IgD-negative memory B cell (primary cell): ENCODE measurements around the gene RAD54L2. TPM values are rescaled to one million over a fixed set of nuclear protein-coding genes. Genes with fewer than 3 reads are reported as not detected.
A peak's percentile ranks its signal among the peaks of the same experiment; 100 is the strongest.
"Not testable (repeated sequence)": the region's sequence is repeated elsewhere in the genome, so short reads cannot be mapped to it uniquely, and the experiment has no call there.

Experiments used
- H3K27ac Mint-ChIP-seq, 3 donors: one replicate each; pipeline ENCODE4 v1.8.0; 2020 to 2022; ENCODE audit warnings: mild to moderate bottlenecking in 3 of 3, mixed read lengths in 3 of 3, moderate library complexity in 1 of 3
- H3K27me3 Mint-ChIP-seq: one replicate; pipeline ENCODE4 v1.8.0; 2021; ENCODE audit warnings: mixed read lengths
- H3K36me3 Mint-ChIP-seq: one replicate; pipeline ENCODE4 v1.8.0; 2020; ENCODE audit warnings: mild to moderate bottlenecking, mixed read lengths
- H3K4me1 Mint-ChIP-seq, 3 donors: one replicate each; pipeline ENCODE4 v1.8.0; 2020 to 2022; ENCODE audit warnings: mixed read lengths in 3 of 3, mild to moderate bottlenecking in 1 of 3
- H3K4me3 Mint-ChIP-seq, 4 donors: one replicate each; pipeline ENCODE4 v1.8.0; 2020 to 2022; ENCODE audit warnings: mild to moderate bottlenecking in 4 of 4, mixed read lengths in 4 of 4, moderate library complexity in 3 of 4
- H3K9me3 Mint-ChIP-seq, 3 donors: one replicate each; pipeline ENCODE4 v1.8.0; 2020 to 2021; ENCODE audit warnings: mixed read lengths in 3 of 3, mild to moderate bottlenecking in 1 of 3
- polyA plus RNA-seq: library from polyadenylated mRNA; unstranded; fragments of 300-500 nt; fragmentation: Illumina TruSeq; gene quantifications from one replicate; pipeline ENCODE4 v1.2.3, GENCODE V29; 2021

The RAD54L2 gene
- polyA plus RNA-seq, 1 donor from 2014 or later: 15.0 TPM

DNA sequence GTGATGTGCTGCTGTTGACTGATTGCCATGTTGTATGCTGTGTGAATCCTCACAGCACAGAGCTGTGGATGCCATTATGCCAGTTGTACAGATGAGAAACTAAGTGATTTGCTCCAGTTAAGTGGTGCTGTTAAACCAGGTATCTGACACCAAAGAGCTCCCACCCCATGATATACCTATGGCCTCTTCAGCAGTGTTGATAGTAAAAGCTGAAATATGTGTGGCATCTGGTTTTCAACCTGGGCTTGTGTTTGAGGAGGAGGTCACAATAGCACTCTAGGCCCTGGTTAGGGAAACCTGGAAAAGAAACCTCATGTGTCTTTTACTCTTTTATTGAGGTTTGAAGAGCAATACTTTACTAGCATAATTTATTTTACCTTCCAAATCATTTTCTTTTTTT lies 21.4 kb downstream of the RAD54L2 start:
- H3K4me3 Mint-ChIP-seq: no peak overlapping the region
- peaks cover 7% of the 10 kb centered on the region for H3K36me3 Mint-ChIP-seq
- H3K27ac Mint-ChIP-seq: no peak overlapping the region
- H3K4me1 Mint-ChIP-seq: peaks cover 4 to 13% (median 8%) of the 10 kb centered on the region in 3 donors
- H3K9me3 Mint-ChIP-seq: no peaks in the 10 kb centered on the region
- H3K27me3 Mint-ChIP-seq: no peaks in the 10 kb centered on the region

DNA sequence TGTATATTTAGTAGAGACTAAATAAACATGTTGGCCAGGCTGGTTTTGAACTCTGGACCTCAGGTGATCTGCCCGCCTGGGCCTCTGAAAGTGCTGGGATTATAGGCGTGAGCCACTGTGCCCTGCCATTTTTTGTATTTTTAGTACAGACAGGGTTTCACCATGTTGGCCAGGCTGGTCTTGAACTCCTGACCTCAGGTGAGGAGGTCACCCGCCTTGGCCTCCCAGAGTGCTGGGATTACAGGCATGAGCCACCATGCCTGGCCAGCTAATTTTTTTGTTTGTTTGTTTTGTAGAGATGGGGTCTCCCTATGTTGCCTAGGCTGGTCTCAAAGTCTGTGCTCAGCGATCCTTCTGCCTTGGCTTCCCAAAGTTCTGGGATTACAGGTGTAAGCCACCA lies 23.9 kb downstream of the RAD54L2 start:
- H3K4me1 Mint-ChIP-seq: peaks cover 11 to 23% (median 16%) of the 10 kb centered on the region in 3 donors
- H3K36me3 Mint-ChIP-seq, H3K9me3 Mint-ChIP-seq, H3K27ac Mint-ChIP-seq, H3K27me3 Mint-ChIP-seq, H3K4me3 Mint-ChIP-seq: not testable (repeated sequence)

DNA sequence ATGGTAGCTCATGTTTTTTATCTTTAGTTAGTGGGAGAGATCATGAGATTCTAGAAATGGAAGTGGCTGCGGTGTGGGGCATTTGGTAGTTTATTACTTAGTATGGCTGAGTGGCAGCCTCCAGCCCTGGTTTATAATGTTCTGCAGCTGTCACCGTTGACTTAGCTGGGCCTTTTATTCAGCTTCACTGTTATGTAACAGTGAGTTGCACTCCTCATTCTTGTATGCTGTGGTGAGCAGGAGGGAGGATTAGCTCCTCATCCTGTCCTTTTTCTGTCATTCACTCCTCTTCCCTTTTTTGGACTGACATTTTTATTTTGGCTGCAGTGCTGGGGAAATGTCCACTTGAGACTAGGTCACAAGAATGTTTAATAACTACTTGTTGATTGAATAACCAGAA lies 29.5 kb downstream of the RAD54L2 start:
- Mint-ChIP-seq H3K27me3 (no peaks in the 10 kb centered on the region), H3K36me3 (peaks cover 6% of the 10 kb centered on the region), H3K9me3 (no peaks in the 10 kb centered on the region), H3K27ac (no peak overlapping the region), H3K4me1 (peaks cover 6 to 21% (median 18%) of the 10 kb centered on the region in 3 donors), H3K4me3 (no peak overlapping the region)

DNA sequence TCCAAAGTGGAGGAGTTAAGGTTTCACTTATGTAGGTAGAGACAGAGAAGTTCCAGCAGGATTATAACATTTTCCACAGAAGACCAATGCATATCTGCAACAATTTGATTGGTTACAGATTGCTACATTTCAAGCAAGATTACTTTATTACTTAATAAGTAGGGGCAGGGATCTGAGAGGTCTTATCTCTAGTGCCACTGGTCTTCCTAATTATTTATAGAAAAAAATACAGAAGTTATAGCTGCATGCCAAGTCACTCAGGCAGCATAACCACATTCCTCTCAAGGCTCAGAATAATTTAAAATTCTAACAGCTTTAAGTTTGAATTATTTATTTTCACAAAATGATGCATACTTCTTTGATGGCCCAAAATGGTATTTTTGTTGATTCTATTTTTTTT lies 30.5 kb downstream of the RAD54L2 start:
- H3K36me3 Mint-ChIP-seq: peaks cover 6% of the 10 kb centered on the region
- H3K27me3 Mint-ChIP-seq: no peaks in the 10 kb centered on the region
- no peak overlapping the region for H3K27ac Mint-ChIP-seq
- H3K9me3 Mint-ChIP-seq: no peaks in the 10 kb centered on the region
- H3K4me3 Mint-ChIP-seq: no peak overlapping the region
- peaks cover 6 to 17% (median 16%) of the 10 kb centered on the region in 3 donors for H3K4me1 Mint-ChIP-seq

DNA sequence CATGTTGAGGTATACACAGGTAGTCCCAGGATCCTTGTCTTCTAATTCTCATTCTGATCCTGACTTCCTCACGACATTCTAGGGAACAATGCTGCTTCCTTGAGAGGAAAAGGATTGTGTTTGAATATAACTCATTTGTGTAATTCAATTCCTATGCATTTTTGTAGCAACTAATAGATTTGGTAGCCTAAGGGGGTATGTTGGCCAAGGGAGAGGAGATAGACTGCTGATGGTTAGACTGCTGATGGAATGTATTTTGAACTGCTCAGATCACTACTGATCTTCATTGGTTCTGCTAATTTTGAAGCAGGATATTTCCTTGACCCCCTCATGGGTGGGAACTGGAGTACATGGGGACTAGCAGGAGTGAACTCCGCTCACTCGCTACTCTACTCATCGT lies 39.7 kb downstream of the RAD54L2 start:
- H3K36me3 Mint-ChIP-seq: peaks cover 7% of the 10 kb centered on the region
- H3K27ac Mint-ChIP-seq: peak overlapping the region in 1 of 3 donors; percentile 78
- H3K9me3 Mint-ChIP-seq: no peaks in the 10 kb centered on the region
- H3K4me1 Mint-ChIP-seq: peaks cover 4 to 12% (median 7%) of the 10 kb centered on the region in 3 donors
- H3K27me3 Mint-ChIP-seq: no peaks in the 10 kb centered on the region
- H3K4me3 Mint-ChIP-seq: no peak overlapping the region

DNA sequence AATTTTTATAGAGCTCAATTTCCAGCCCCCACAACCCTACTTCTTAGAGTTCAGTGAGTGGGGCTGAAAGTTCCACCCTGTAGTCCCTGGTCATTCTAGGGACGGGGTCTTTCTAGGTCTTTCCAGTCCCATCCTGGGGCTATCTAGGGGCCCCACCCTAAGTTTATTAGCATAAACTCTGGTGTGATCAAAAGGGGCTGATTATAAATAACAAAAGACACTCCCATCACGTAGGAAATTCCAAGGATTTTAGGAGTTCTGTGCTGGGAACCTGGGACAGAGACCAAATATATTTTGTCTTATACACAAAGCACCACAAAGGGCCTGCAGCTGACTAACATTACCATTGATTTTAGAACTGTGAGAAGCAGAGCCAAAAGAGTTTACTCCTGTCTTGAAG lies 41.9 kb downstream of the RAD54L2 start:
- Mint-ChIP-seq H3K4me3 (no peak overlapping the region), H3K4me1 (peaks cover 4 to 18% (median 10%) of the 10 kb centered on the region in 3 donors), H3K27ac (no peak overlapping the region), H3K36me3 (peaks cover 7% of the 10 kb centered on the region), H3K27me3 (no peaks in the 10 kb centered on the region), H3K9me3 (no peaks in the 10 kb centered on the region)

DNA sequence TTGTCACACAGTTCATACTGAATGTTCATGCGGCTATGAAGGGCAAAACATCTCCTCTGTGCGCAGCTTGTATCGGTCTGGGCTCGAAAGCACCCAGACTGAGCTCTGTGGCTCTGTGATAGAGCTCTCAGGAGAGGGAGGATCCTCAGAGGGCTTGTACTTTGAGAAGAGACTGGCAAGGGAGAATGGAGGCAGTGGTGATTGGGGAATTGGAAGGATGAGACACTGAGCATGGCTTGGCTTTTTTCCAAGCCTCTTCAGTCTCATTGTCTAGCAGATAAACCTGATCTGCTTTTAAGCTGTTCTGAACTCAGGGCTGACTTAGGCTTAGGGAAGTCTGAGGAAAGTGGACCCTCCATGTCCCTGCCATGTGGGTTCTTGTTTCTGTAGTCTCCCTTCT lies 43.0 kb downstream of the RAD54L2 start:
- no peak overlapping the region for H3K4me3 Mint-ChIP-seq
- H3K36me3 Mint-ChIP-seq: peaks cover 5% of the 10 kb centered on the region
- H3K9me3 Mint-ChIP-seq: no peaks in the 10 kb centered on the region
- peaks cover 4 to 18% (median 9%) of the 10 kb centered on the region in 3 donors for H3K4me1 Mint-ChIP-seq
- H3K27ac Mint-ChIP-seq: no peak overlapping the region
- H3K27me3 Mint-ChIP-seq: no peaks in the 10 kb centered on the region

DNA sequence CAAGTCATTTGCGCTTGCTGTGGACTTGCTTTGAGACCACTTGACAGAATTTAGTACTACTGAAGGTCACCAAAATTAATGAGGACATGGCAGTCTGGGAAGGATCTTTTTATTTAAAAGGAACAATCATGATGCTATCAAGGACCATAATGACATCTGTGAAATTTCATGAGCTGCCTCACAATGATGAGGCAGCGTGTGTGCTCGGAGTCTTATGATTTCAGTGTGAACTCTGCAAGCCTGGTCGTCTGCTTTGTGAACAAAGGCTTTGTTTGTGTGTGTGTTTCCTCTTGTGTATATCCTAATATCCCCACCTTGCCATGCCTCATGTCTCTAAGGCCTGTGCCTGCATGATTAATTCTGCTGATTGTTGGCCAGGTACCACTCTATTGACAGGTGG lies 46.7 kb downstream of the RAD54L2 start:
- Mint-ChIP-seq H3K27ac (no peak overlapping the region), H3K36me3 (peaks cover 9% of the 10 kb centered on the region), H3K27me3 (no peaks in the 10 kb centered on the region), H3K4me1 (peaks cover 6 to 27% (median 9%) of the 10 kb centered on the region in 3 donors), H3K9me3 (no peaks in the 10 kb centered on the region), H3K4me3 (no peak overlapping the region)

DNA sequence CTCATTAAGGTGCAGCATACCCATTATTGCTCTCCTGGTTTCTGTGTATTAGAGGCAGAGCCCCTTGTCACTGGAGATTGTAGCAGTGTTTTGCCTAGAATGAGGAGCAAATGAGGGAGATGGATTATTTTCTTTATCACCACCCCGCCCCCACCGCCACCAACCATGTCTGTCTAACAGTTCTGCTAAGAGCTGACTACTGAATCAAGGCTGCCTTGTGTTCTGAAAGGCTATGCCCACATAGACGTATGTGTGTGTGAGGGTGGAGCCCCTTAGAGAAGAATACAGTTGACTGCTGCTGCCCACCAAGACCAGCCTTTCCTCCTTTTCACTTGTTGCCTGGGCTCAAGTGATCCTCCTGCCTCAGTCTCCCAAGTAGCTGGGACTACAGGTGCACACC lies 47.4 kb downstream of the RAD54L2 start:
- Mint-ChIP-seq H3K4me3 (no peak overlapping the region), H3K9me3 (no peaks in the 10 kb centered on the region), H3K36me3 (peaks cover 9% of the 10 kb centered on the region), H3K27ac (peak overlapping the region in 1 of 3 donors; percentile 43), H3K27me3 (no peaks in the 10 kb centered on the region), H3K4me1 (peaks cover 6 to 27% (median 9%) of the 10 kb centered on the region in 3 donors)

Other genes starting within 250 kb of the RAD54L2 start
- 33.6 TPM for gene MANF, start 153.4 kb upstream of the RAD54L2 start, polyA plus RNA-seq
- 10.8 TPM for gene RBM15B, start 147.4 kb upstream of the RAD54L2 start, polyA plus RNA-seq
- 12.1 TPM for gene DCAF1, start 38.7 kb upstream of the RAD54L2 start, polyA plus RNA-seq
- 100 TPM for gene TEX264, start 132.5 kb downstream of the RAD54L2 start, polyA plus RNA-seq
- not detected for gene GRM2, start 168.3 kb downstream of the RAD54L2 start, polyA plus RNA-seq
- gene IQCF6, start 240.5 kb downstream of the RAD54L2 start, polyA plus RNA-seq: not detected